NCI-H146 treated with DMSO at 0.1 percent for 48 hours (cell line): ENCODE data around the gene CFAP97D1.

ENCODE experiments used
- DNase-seq: peaks from one replicate; lab custom pipeline; 2025; ENCODE audit not compliant: unreplicated experiment; lab: John Stamatoyannopoulos, UW

Gene CFAP97D1

GRCh38 chr17:43767713-43768059 lies 12.5 kb upstream of the CFAP97D1 start:
- DNase-seq = no peak

GRCh38 chr17:43768382-43768781 lies 11.9 kb upstream of the CFAP97D1 start:
- no peak for DNase-seq

GRCh38 chr17:43768943-43769342 lies 11.3 kb upstream of the CFAP97D1 start:
- DNase-seq = no peak

GRCh38 chr17:43769426-43769825 lies 10.8 kb upstream of the CFAP97D1 start:
- DNase-seq = no peak

GRCh38 chr17:43769859-43770258 lies 10.4 kb upstream of the CFAP97D1 start:
- DNase-seq = no peak

- no peak for DNase-seq
Measured at GRCh38 chr17:43770957-43771356, 9.3 kb upstream of the CFAP97D1 start.

- no peak for DNase-seq
Measured at GRCh38 chr17:43771463-43771862, 8.8 kb upstream of the CFAP97D1 start.

- no peak for DNase-seq
Measured at GRCh38 chr17:43772877-43773648, 7.2 kb upstream of the CFAP97D1 start.

- DNase-seq = no peak
Measured at GRCh38 chr17:43774304-43775250, 5.7 kb upstream of the CFAP97D1 start.

- peak; percentile 63 for DNase-seq
Measured at GRCh38 chr17:43778337-43779144, 1.7 kb upstream of the CFAP97D1 start, which contains the start of gene DUSP3. Gene DUSP3, minus strand, starts transcription at chr17:43778977. Its CDS starts 53 bp downstream, at chr17:43778924.

- no peak for DNase-seq
Measured at GRCh38 chr17:43779145-43780125, 800 bp upstream of the CFAP97D1 start.

GRCh38 chr17:43782913-43783680 lies 2.9 kb downstream of the CFAP97D1 start:
- DNase-seq = no peak

- no peak for DNase-seq
Measured at GRCh38 chr17:43784068-43784467, 3.8 kb downstream of the CFAP97D1 start.

GRCh38 chr17:43784628-43785101 lies 4.4 kb downstream of the CFAP97D1 start:
- no peak for DNase-seq

- no peak for DNase-seq
Measured at GRCh38 chr17:43787728-43788127, 7.5 kb downstream of the CFAP97D1 start.

GRCh38 chr17:43788540-43788939 lies 8.3 kb downstream of the CFAP97D1 start:
- no peak for DNase-seq

GRCh38 chr17:43789482-43789881 lies 9.2 kb downstream of the CFAP97D1 start:
- DNase-seq = no peak

GRCh38 chr17:43790311-43790940 lies 10.2 kb downstream of the CFAP97D1 start:
- DNase-seq = no peak

- no peak for DNase-seq
Measured at GRCh38 chr17:43791589-43791988, 11.4 kb downstream of the CFAP97D1 start.
